GM12874 (cell line): ENCODE measurements around the gene NPPB.

Source experiments
- CTCF ChIP-seq: IDR thresholded peaks from 2 replicates; pipeline ENCODE4 v1.5.1; 2011; ENCODE audit warnings: low read depth, mild to moderate bottlenecking, control low read depth, low read length, moderate library complexity; ENCODE audit not compliant: insufficient read depth

NPPB gene

GRCh38 chr1:11837767-11838348 is 20.9 kb downstream of the NPPB start:
- TF ChIP-seq CTCF: no peak

- TF ChIP-seq CTCF: no peak
These were observed 21.6 kb downstream of the NPPB start for GRCh38 chr1:11836955-11837766.

GRCh38 chr1:11835441-11836225 is 23.1 kb downstream of the NPPB start:
- TF ChIP-seq CTCF: no peak

GRCh38 chr1:11833900-11834299 is 24.8 kb downstream of the NPPB start:
- TF ChIP-seq CTCF: no peak

GRCh38 chr1:11833497-11833896 is 25.2 kb downstream of the NPPB start:
- TF ChIP-seq CTCF: no peak

- TF ChIP-seq CTCF: no peak
These were observed 26.6 kb downstream of the NPPB start for GRCh38 chr1:11831945-11832725.
